Effector CD4-positive, alpha-beta T cell (primary cell): ENCODE data around the gene GGTLC2.

Experiments
- DNase-seq: peaks from one replicate; pipeline ENCODE4 v3.0.0-alpha.2; 2020

GGTLC2 gene

GRCh38 chr22:22692707-22693530, 48.5 kb downstream of the GGTLC2 start:
- peak; percentile 68 for DNase-seq

- no peak for DNase-seq
Observed at GRCh38 chr22:22693531-22693884, 49.1 kb downstream of the GGTLC2 start.

GRCh38 chr22:22694106-22694505, 49.7 kb downstream of the GGTLC2 start:
- DNase-seq, result no peak

GRCh38 chr22:22696104-22696503, 51.7 kb downstream of the GGTLC2 start:
- no peak for DNase-seq
